Lung (tissue), 12 donors: ENCODE results near the gene RAB22A. TPM values are rescaled to one million over a fixed set of nuclear protein-coding genes. Genes with fewer than 3 reads are reported as not detected.

Experiments
- ATAC-seq: fragments of 200-7000 bp; cut with Tn5 transposase; one replicate; pipeline ENCODE4 v1.9.1; 2020; ENCODE audit warnings: moderate number of reproducible peaks; ENCODE audit not compliant: insufficient read depth, low FRiP score
- DNase-seq, 3 donors: peaks; one replicate each; pipeline ENCODE4 v3.0.0-alpha.2; 2013 to 2017
- H3K27ac ChIP-seq, 2 donors: one replicate each; pipeline ENCODE4 v1.5.1; 2013; ENCODE audit warnings: mild to moderate bottlenecking in 2 of 2, moderate library complexity in 2 of 2, control low read depth in 1 of 2, inconsistent platforms in 1 of 2, low read depth in 1 of 2, low read length in 1 of 2
- H3K27me3 ChIP-seq, 3 donors: one replicate each; pipeline ENCODE4 v1.5.1; 2013; ENCODE audit warnings: low read length in 2 of 3; ENCODE audit not compliant: control insufficient read depth in 3 of 3, insufficient read depth in 3 of 3
- H3K36me3 ChIP-seq, 4 donors: one replicate each; pipeline ENCODE4 v1.5.1; 2013; ENCODE audit warnings: low read length in 4 of 4, mild to moderate bottlenecking in 1 of 4, moderate library complexity in 1 of 4; ENCODE audit not compliant: control insufficient read depth in 4 of 4, insufficient read depth in 4 of 4
- H3K4me1 ChIP-seq, 5 donors: one replicate each; pipeline ENCODE4 v1.5.1; 2013; ENCODE audit warnings: low read length in 5 of 5, mild to moderate bottlenecking in 2 of 5, moderate library complexity in 1 of 5; ENCODE audit not compliant: control insufficient read depth in 5 of 5, insufficient read depth in 5 of 5
- H3K4me3 ChIP-seq: one replicate; pipeline ENCODE4 v1.5.1; 2013; ENCODE audit warnings: mild to moderate bottlenecking, control low read depth, moderate library complexity
- H3K9ac ChIP-seq, 2 donors: one replicate each; pipeline ENCODE4 v1.5.1; 2013; ENCODE audit warnings: low read length in 2 of 2, control low read depth in 1 of 2; ENCODE audit not compliant: insufficient read depth in 1 of 2
- H3K9me3 ChIP-seq, 4 donors: one replicate each; pipeline ENCODE4 v1.5.1; 2013; ENCODE audit warnings: low read length in 3 of 4, mild to moderate bottlenecking in 1 of 4, moderate library complexity in 1 of 4; ENCODE audit not compliant: control insufficient read depth in 4 of 4, insufficient read depth in 3 of 4
- WGBS, 2 donors: extraction: QIAGEN DNeasy Blood & Tissue Kit; methylation state at CpG; one replicate each; pipeline ENCODE4 v1.1.7; 2013; 5-methylcytosine and 5-hydroxymethylcytosine counted together
- polyA plus RNA-seq, 2 donors: library from polyadenylated mRNA; stranded (reverse); fragments of 200-250 nt; gene quantifications; one replicate each; pipeline ENCODE4 v1.2.1, GENCODE V29; 2013
- total RNA-seq, 2 donors: library from RNA; depleted of rRNA in 1 of 2; stranded (reverse); fragments of >200 nt in 1 of 2; gene quantifications; one replicate each; pipeline ENCODE4 v1.2.1, GENCODE V29; 2014 to 2021
- TF ChIP-seq, protein P1 (sequence below): IDR thresholded peaks from 2 replicates; pipeline ENCODE4 v1.5.1; 2012; ENCODE audit warnings: mild to moderate bottlenecking; ENCODE audit errors: control extremely low read depth, extremely low read depth
- donor health status: control.
- donor health status: control.
- donor health status: Bipolar disorder and iron deficiency.
- donor health status: healthy.
- donor health status: DM: yes; HTN: yes; CAD: no.

Gene RAB22A
- total and polyA plus RNA-seq, 4 donors, result 6.0 to 25.1 (median 12.8) TPM

DNA sequence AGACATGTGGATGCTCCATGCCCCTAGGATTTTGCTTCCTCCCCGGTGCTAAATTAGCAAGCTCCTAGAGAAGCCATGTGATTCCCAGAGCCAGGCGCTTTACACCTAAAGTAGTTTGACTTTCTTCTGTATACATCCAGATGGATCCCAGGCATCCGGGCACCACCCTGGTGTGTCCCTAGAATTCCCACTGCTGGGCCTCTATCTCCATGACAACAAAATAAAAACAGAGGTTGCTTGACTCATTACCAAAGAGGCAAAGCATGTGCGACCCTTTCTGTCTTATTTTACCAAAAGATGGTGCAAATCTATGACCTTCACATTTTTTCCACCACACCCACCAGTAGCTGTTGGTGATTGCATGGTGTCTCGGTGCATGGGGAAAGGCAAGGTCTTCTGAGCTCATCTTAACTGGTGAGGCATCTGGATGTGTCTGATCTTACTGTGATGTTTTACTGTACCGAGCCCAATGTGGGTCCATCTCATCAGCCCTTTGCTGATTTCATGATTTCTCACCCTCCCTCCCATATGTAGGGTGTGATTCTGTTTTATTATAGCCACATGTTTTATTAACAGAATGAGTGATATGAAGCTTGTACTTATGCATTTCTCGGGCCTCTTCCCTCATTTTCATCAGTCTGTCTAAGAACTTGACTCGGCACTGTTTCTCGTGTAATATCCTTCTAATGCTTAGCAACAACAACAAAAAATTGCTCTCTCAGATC lies 52.1 kb downstream of the RAB22A start:
- 82 to 94% methylated on average over 9 of the region's 9 CpGs for WGBS, 2 donors
- Histone ChIP-seq H3K9me3 (no peaks in the 10 kb centered on the region), H3K27ac (no peak overlapping the region), H3K9ac (no peak overlapping the region), H3K36me3 (peaks cover 6 to 27% (median 11%) of the 10 kb centered on the region in 4 donors), H3K4me3 (no peak overlapping the region), H3K27me3 (no peaks in the 10 kb centered on the region), H3K4me1 (peaks cover 0 to 5% (median 0%) of the 10 kb centered on the region in 5 donors)
- DNase-seq (peak in 1 of 3 donors; percentile 33), ATAC-seq (no peak)
- TF ChIP-seq, protein P1, sequence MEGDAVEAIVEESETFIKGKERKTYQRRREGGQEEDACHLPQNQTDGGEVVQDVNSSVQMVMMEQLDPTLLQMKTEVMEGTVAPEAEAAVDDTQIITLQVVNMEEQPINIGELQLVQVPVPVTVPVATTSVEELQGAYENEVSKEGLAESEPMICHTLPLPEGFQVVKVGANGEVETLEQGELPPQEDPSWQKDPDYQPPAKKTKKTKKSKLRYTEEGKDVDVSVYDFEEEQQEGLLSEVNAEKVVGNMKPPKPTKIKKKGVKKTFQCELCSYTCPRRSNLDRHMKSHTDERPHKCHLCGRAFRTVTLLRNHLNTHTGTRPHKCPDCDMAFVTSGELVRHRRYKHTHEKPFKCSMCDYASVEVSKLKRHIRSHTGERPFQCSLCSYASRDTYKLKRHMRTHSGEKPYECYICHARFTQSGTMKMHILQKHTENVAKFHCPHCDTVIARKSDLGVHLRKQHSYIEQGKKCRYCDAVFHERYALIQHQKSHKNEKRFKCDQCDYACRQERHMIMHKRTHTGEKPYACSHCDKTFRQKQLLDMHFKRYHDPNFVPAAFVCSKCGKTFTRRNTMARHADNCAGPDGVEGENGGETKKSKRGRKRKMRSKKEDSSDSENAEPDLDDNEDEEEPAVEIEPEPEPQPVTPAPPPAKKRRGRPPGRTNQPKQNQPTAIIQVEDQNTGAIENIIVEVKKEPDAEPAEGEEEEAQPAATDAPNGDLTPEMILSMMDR, result no peak

DNA sequence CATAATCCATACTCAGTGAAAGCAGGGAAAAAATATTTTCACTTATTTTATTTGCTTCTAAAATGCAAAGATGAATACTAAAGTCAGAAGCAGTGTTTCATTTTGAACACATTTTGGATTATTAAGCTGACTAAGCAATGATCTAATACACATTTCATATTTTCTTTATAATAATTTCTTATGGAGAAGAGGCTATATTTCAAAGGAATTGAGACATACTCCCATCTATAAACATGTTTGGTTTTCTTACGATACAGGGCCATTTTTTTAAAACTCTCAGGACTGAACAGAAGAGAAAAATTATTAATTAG lies 52.6 kb downstream of the RAB22A start:
- no peak for ATAC-seq
- Histone ChIP-seq H3K27me3 (no peaks in the 10 kb centered on the region), H3K4me1 (peaks cover 0 to 5% (median 0%) of the 10 kb centered on the region in 5 donors), H3K27ac (no peak overlapping the region), H3K9ac (no peak overlapping the region), H3K4me3 (no peak overlapping the region), H3K36me3 (peaks cover 6 to 25% (median 10%) of the 10 kb centered on the region in 4 donors), H3K9me3 (no peaks in the 10 kb centered on the region)
- TF ChIP-seq, protein P1, result no peak
- no peak for DNase-seq
- WGBS, 2 donors, result 96 to 98% methylated on average over 1 of the region's 1 CpG

DNA sequence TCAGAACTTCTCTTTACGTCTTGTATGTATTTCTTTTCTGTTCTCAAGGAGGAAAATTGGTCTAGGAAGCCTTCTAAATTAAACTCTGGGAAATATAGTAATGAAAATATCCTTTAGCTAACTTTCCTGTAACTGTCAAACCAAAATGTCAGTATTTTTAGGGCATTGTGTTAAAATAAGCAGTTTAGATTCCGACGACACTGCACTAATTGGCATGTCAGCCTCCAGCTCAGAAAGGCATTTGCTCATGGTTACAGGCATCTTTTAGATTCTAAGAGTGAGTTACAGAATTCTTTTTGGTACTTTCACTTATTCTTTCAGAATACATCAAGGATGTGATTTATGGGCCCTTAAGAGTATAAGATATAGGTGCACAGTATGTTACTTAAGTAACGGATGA lies 53.5 kb downstream of the RAB22A start:
- Histone ChIP-seq H3K4me3 (no peak overlapping the region), H3K36me3 (peaks cover 6 to 28% (median 10%) of the 10 kb centered on the region in 4 donors), H3K27ac (no peak overlapping the region), H3K9ac (no peak overlapping the region), H3K4me1 (peaks cover 0 to 5% (median 0%) of the 10 kb centered on the region in 5 donors), H3K27me3 (no peaks in the 10 kb centered on the region), H3K9me3 (no peaks in the 10 kb centered on the region)
- TF ChIP-seq, protein P1, result no peak
- no peak for ATAC-seq
- no peak for DNase-seq
- WGBS, 2 donors, result 94 to 95% methylated on average over 4 of the region's 4 CpGs
